Neural progenitor cell (in vitro differentiated cells): ENCODE results near the gene USP15. TPM values are rescaled to one million over a fixed set of nuclear protein-coding genes. Genes with fewer than 3 reads are reported as not detected.

Experiments used
- DNase-seq: peaks from one replicate; pipeline ENCODE4 v3.0.0-alpha.2; 2016; ENCODE audit warnings: low spot score
- H2AFZ ChIP-seq: fragments of 200-600 bp; sonication (generic); replicated peaks from 2 replicates; pipeline ENCODE4 v1.6.1; 2016; ENCODE audit warnings: antibody characterized with exemption
- H3F3A ChIP-seq: fragments of 200-600 bp; sonication (generic); 2 replicates; pipeline ENCODE4 v1.6.1; 2016; ENCODE audit warnings: antibody characterized with exemption, low read depth
- H3K27ac ChIP-seq: fragments of 200-600 bp; sonication (generic); 2 replicates; pipeline ENCODE4 v1.5.1; 2016; ENCODE audit warnings: mild to moderate bottlenecking
- H3K27me3 ChIP-seq: fragments of 200-600 bp; sonication (generic); 2 replicates; pipeline ENCODE4 v1.6.1; 2016; ENCODE audit warnings: mild to moderate bottlenecking, moderate library complexity
- H3K36me3 ChIP-seq: fragments of 200-600 bp; sonication (generic); 2 replicates; pipeline ENCODE4 v1.5.1; 2016
- H3K4me1 ChIP-seq: fragments of 200-600 bp; sonication (generic); 2 replicates; pipeline ENCODE4 v1.6.1; 2016; ENCODE audit warnings: mixed run types
- H3K4me2 ChIP-seq: fragments of 200-600 bp; sonication (generic); 2 replicates; pipeline ENCODE4 v1.6.1; 2016
- H3K4me3 ChIP-seq: fragments of 200-600 bp; sonication (generic); 2 replicates; pipeline ENCODE4 v1.5.1; 2016
- H3K79me2 ChIP-seq: fragments of 200-600 bp; sonication (generic); 2 replicates; pipeline ENCODE4 v1.6.1; 2016; ENCODE audit warnings: low read depth
- H3K9ac ChIP-seq: fragments of 200-600 bp; sonication (generic); 2 replicates; pipeline ENCODE4 v1.6.1; 2016
- H3K9me3 ChIP-seq: fragments of 200-600 bp; sonication (generic); 2 replicates; pipeline ENCODE4 v1.5.1; 2016; ENCODE audit warnings: low read depth
- H4K20me1 ChIP-seq: fragments of 200-600 bp; sonication (generic); 2 replicates; pipeline ENCODE4 v1.6.1; 2016; ENCODE audit warnings: low read depth
- H3K27ac Mint-ChIP-seq: 3 replicates; pipeline ENCODE4 v1.8.0; 2021; ENCODE audit warnings: mixed read lengths
- H3K27me3 Mint-ChIP-seq: 2 replicates; pipeline ENCODE4 v1.8.0; 2022; ENCODE audit warnings: low read depth, mild to moderate bottlenecking, inconsistent platforms, moderate library complexity, mixed read lengths; ENCODE audit not compliant: insufficient read depth
- H3K36me3 Mint-ChIP-seq: 3 replicates; pipeline ENCODE4 v1.8.0; 2021; ENCODE audit warnings: mixed read lengths
- H3K4me1 Mint-ChIP-seq: 3 replicates; pipeline ENCODE4 v1.8.0; 2021; ENCODE audit warnings: mixed read lengths
- H3K4me3 Mint-ChIP-seq: 3 replicates; pipeline ENCODE4 v1.8.0; 2021; ENCODE audit warnings: mild to moderate bottlenecking, moderate library complexity, mixed read lengths
- H3K9me3 Mint-ChIP-seq: 3 replicates; pipeline ENCODE4 v1.8.0; 2020; ENCODE audit warnings: mixed read lengths
- EZH2 ChIP-seq: fragments of 200-600 bp; sonication (generic); IDR thresholded peaks from 2 replicates; pipeline ENCODE4 v1.6.1; 2017; ENCODE audit warnings: antibody characterized with exemption, mild to moderate bottlenecking, moderate library complexity
- EZH2phosphoT487 ChIP-seq: fragments of 200-600 bp; sonication (generic); IDR thresholded peaks from 2 replicates; pipeline ENCODE4 v1.6.1; 2017; ENCODE audit warnings: antibody characterized with exemption
- total RNA-seq: library from RNA; depleted of rRNA; stranded (reverse); fragments of >200 nt; gene quantifications from 2 replicates; pipeline ENCODE4 v1.2.3, GENCODE V29; 2015; ENCODE audit warnings: low replicate concordance
- TF ChIP-seq, protein P1 (sequence below): fragments of 200-600 bp; sonication (generic); IDR thresholded peaks from 2 replicates; pipeline ENCODE4 v1.5.1; 2017; ENCODE audit warnings: antibody characterized with exemption, mild to moderate bottlenecking

Gene USP15
- total RNA-seq, 1 donor from 2014 or later: 36.0 TPM

DNA sequence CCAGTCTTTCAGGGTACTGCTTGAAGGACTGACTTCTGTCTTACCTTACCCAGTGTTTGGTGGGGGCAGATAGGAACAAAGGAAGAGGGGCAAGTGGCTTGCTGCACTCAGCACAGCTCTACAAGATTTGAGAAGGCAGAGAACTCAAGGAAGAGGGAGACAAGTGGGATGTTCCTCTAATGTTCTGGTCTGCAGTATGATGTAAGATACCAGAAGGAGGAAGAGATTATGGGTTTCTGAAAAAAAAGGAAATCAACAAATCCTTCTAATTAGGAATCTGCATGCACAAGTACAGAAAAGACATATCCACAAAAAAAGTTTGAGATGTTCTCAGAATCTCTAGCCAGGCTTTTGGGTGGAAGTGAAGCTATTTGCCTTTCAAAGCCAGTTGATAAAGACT, 37.1 kb downstream of the USP15 start:
- Mint-ChIP-seq H3K27me3 (peaks cover 2% of the 10 kb centered on the region), H3K9me3 (peaks cover 3% of the 10 kb centered on the region), H3K27ac (no peak overlapping the region), H3K36me3 (peaks cover 52% of the 10 kb centered on the region), H3K4me3 (no peak overlapping the region), H3K4me1 (no peaks in the 10 kb centered on the region)
- Histone ChIP-seq H3K9me3 (no peaks in the 10 kb centered on the region), H4K20me1 (no peaks in the 10 kb centered on the region), H3F3A (no peaks in the 10 kb centered on the region), H3K4me3 (no peak overlapping the region), H3K27me3 (no peaks in the 10 kb centered on the region), H3K9ac (no peak overlapping the region), H3K4me1 (no peaks in the 10 kb centered on the region), H3K79me2 (peaks cover 12% of the 10 kb centered on the region), H3K4me2 (no peak overlapping the region), H3K36me3 (no peaks in the 10 kb centered on the region), H2AFZ (no peak overlapping the region), H3K27ac (no peak overlapping the region)
- DNase-seq: no peak
- TF ChIP-seq EZH2 (no peak), EZH2phosphoT487 (no peak)
- TF ChIP-seq, protein P1, sequence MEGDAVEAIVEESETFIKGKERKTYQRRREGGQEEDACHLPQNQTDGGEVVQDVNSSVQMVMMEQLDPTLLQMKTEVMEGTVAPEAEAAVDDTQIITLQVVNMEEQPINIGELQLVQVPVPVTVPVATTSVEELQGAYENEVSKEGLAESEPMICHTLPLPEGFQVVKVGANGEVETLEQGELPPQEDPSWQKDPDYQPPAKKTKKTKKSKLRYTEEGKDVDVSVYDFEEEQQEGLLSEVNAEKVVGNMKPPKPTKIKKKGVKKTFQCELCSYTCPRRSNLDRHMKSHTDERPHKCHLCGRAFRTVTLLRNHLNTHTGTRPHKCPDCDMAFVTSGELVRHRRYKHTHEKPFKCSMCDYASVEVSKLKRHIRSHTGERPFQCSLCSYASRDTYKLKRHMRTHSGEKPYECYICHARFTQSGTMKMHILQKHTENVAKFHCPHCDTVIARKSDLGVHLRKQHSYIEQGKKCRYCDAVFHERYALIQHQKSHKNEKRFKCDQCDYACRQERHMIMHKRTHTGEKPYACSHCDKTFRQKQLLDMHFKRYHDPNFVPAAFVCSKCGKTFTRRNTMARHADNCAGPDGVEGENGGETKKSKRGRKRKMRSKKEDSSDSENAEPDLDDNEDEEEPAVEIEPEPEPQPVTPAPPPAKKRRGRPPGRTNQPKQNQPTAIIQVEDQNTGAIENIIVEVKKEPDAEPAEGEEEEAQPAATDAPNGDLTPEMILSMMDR: no peak

DNA sequence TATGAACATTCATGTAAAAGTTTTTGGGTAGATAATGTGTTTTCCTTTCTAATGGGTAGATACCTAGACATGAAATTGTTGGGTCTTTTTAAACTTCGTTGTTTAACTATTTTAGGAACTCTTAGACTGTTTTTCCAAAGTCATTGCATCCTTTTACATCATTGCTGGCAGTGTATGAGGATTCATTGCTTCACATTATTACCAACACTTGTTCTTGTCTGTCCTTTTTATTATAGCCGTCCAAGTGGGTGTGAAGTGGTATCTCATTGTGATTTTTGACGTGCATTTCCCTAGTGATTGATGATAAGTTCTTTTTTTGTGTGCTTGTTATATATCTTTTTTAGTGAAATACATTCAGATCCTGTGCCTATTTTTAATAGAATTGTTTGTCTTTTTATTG, 39.4 kb downstream of the USP15 start:
- H3K4me1 Mint-ChIP-seq: no peaks in the 10 kb centered on the region

DNA sequence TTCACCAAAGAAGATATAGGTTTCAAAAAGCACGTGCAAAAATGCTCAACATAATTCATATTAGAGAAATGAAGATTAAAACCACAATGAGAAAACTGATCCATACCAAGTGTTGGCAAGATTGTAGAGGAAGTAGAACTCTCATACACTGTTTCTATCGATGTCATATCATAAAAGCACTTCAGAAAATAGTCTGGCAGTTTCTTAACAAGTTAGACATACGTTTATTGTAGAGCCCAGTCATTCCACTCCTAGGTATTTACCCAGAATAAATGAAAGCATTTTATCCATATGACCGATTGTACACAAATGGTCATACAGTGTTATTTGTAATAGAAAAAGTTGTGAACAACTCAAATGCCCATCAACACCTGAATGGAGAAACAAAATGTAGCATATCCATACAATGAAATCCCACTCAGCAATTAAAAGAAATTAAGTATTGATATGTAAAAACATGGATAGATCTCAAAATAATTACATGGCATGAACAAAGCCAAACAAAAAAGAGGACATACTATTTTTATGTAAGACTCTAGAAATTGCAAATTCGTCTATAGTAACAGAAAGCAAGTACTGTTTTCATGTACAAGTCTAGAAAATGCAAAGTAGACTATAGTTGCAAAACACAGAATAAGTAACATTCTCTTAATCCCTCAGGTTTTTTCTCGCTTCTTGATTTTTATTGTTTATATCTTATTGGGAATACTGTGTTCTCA, 41.0 kb downstream of the USP15 start:
- Mint-ChIP-seq H3K27ac (no peak overlapping the region), H3K4me1 (no peaks in the 10 kb centered on the region), H3K27me3 (no peaks in the 10 kb centered on the region), H3K4me3 (no peak overlapping the region), H3K36me3 (peaks cover 61% of the 10 kb centered on the region), H3K9me3 (peaks cover 20% of the 10 kb centered on the region)
- Histone ChIP-seq H4K20me1 (no peaks in the 10 kb centered on the region), H3K79me2 (no peaks in the 10 kb centered on the region), H3K4me2 (no peak overlapping the region), H3K9me3 (no peaks in the 10 kb centered on the region), H3K4me3 (no peak overlapping the region), H3F3A (no peaks in the 10 kb centered on the region), H3K4me1 (no peaks in the 10 kb centered on the region), H3K27ac (no peak overlapping the region), H3K36me3 (peaks cover 25% of the 10 kb centered on the region), H2AFZ (no peak overlapping the region), H3K27me3 (no peaks in the 10 kb centered on the region), H3K9ac (no peak overlapping the region)
- TF ChIP-seq, protein P1: no peak
- no peak for TF ChIP-seq EZH2phosphoT487
- TF ChIP-seq EZH2: no peak
- no peak for DNase-seq

More for the DNA sequence above, 39.4 kb downstream of the USP15 start:
- Histone ChIP-seq H3K9me3 (no peaks in the 10 kb centered on the region), H3K27ac (no peak overlapping the region), H3K4me2 (no peak overlapping the region), H3K4me1 (no peaks in the 10 kb centered on the region), H3K79me2 (no peaks in the 10 kb centered on the region), H3K9ac (no peak overlapping the region), H3F3A (no peaks in the 10 kb centered on the region), H3K36me3 (peaks cover 20% of the 10 kb centered on the region), H2AFZ (no peak overlapping the region), H4K20me1 (no peaks in the 10 kb centered on the region), H3K4me3 (no peak overlapping the region), H3K27me3 (no peaks in the 10 kb centered on the region)
- Mint-ChIP-seq H3K36me3 (peaks cover 62% of the 10 kb centered on the region), H3K27me3 (no peaks in the 10 kb centered on the region), H3K27ac (no peak overlapping the region), H3K4me3 (no peak overlapping the region), H3K9me3 (peaks cover 15% of the 10 kb centered on the region)
- TF ChIP-seq, protein P1: no peak
- TF ChIP-seq EZH2phosphoT487 (no peak), EZH2 (no peak)
- DNase-seq: no peak
